Astrocyte (in vitro differentiated cells and primary cell): ENCODE measurements around the gene OR2K2.

ENCODE experiments used
- EZH2 ChIP-seq: IDR thresholded peaks from 2 replicates; pipeline ENCODE4 v1.6.1; 2012; ENCODE audit warnings: mild to moderate bottlenecking, low read length, inconsistent platforms; ENCODE audit not compliant: insufficient read depth
- TF ChIP-seq, protein P1 (sequence below): IDR thresholded peaks from 2 replicates; pipeline ENCODE4 v1.5.1; 2011; ENCODE audit warnings: low read depth, mild to moderate bottlenecking, inconsistent platforms, low read length, moderate library complexity; ENCODE audit not compliant: insufficient read depth

DNA sequence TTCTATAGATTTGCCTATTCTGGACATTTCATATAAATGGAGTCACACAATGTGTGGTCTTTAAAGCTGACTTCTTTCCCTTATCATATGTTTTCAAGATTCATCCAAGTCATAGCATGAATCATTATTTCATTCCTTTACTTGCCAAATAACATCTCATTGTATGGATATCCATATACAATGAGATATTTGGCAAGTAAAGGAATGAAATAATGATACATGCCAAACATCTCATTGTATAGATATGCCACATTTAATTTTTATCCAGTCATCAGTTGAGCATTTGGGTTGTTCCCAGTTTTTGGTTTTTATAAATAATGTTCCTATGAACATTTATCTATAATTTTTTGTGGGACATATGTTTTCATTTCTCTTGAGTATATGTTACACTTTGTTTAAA, 20.5 kb upstream of the OR2K2 start:
- TF ChIP-seq, protein P1, sequence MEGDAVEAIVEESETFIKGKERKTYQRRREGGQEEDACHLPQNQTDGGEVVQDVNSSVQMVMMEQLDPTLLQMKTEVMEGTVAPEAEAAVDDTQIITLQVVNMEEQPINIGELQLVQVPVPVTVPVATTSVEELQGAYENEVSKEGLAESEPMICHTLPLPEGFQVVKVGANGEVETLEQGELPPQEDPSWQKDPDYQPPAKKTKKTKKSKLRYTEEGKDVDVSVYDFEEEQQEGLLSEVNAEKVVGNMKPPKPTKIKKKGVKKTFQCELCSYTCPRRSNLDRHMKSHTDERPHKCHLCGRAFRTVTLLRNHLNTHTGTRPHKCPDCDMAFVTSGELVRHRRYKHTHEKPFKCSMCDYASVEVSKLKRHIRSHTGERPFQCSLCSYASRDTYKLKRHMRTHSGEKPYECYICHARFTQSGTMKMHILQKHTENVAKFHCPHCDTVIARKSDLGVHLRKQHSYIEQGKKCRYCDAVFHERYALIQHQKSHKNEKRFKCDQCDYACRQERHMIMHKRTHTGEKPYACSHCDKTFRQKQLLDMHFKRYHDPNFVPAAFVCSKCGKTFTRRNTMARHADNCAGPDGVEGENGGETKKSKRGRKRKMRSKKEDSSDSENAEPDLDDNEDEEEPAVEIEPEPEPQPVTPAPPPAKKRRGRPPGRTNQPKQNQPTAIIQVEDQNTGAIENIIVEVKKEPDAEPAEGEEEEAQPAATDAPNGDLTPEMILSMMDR = no peak
- TF ChIP-seq EZH2 = no peak
